ENCODE measurements around the gene KRTAP27-1.

KRTAP27-1 gene

GRCh38 chr21:30337276-30337744, at the start of gene KRTAP27-1:
Gene KRTAP27-1, minus strand, starts transcription at chr21:30337694. Its CDS starts 26 bp downstream, at chr21:30337668.
- DNase-seq, result no peak

- DNase-seq, result no peak
Observed at GRCh38 chr21:30382201-30382600, 44.7 kb upstream of the KRTAP27-1 start.

GRCh38 chr21:30372139-30372770, 34.8 kb upstream of the KRTAP27-1 start, which contains the start of gene KRTAP13-2:
Gene KRTAP13-2, minus strand, starts transcription at chr21:30372271. Its CDS starts 58 bp downstream, at chr21:30372213.
- DNase-seq, result no peak

- DNase-seq, result no peak
Observed at GRCh38 chr21:30355906-30356305, 18.4 kb upstream of the KRTAP27-1 start.

GRCh38 chr21:30354308-30355005, 17.0 kb upstream of the KRTAP27-1 start:
- DNase-seq, result no peak

- DNase-seq, result no peak
Observed at GRCh38 chr21:30351534-30351933, 14.0 kb upstream of the KRTAP27-1 start.

- DNase-seq, result peak; percentile 2
Observed at GRCh38 chr21:30349572-30349971, 12.1 kb upstream of the KRTAP27-1 start.

GRCh38 chr21:30348506-30348905, 11.0 kb upstream of the KRTAP27-1 start, which contains the start of gene KRTAP23-1:
Gene KRTAP23-1, minus strand, starts transcription at chr21:30348606. Its CDS starts 0 bp downstream, at chr21:30348606.
- DNase-seq, result no peak

GRCh38 chr21:30345014-30345413, 7.5 kb upstream of the KRTAP27-1 start:
- DNase-seq, result no peak

- DNase-seq, result peak; percentile 46
Observed at GRCh38 chr21:30340714-30341573, 3.5 kb upstream of the KRTAP27-1 start.

- DNase-seq, result no peak
Observed at GRCh38 chr21:30338717-30339116, 1.2 kb upstream of the KRTAP27-1 start.

- no peak for DNase-seq
Observed at GRCh38 chr21:30337772-30338171, 278 bp upstream of the KRTAP27-1 start.

GRCh38 chr21:30336596-30336995, 898 bp downstream of the KRTAP27-1 start:
- no peak for DNase-seq

GRCh38 chr21:30333736-30334135, 3.8 kb downstream of the KRTAP27-1 start:
- DNase-seq, result no peak

- no peak for DNase-seq
Observed at GRCh38 chr21:30332681-30333080, 4.8 kb downstream of the KRTAP27-1 start.

- no peak for DNase-seq
Observed at GRCh38 chr21:30329203-30329875, 8.2 kb downstream of the KRTAP27-1 start.

GRCh38 chr21:30326390-30326789, 11.1 kb downstream of the KRTAP27-1 start:
- no peak for DNase-seq

GRCh38 chr21:30320215-30320614, 17.3 kb downstream of the KRTAP27-1 start, which contains the start of gene KRTAP26-1:
Gene KRTAP26-1, minus strand, starts transcription at chr21:30320315. Its CDS starts 280 bp downstream, at chr21:30320035.
- DNase-seq, result no peak

- DNase-seq, result no peak
Observed at GRCh38 chr21:30315701-30316100, 21.8 kb downstream of the KRTAP27-1 start.

- peak; percentile 74 for DNase-seq
Observed at GRCh38 chr21:30306884-30307283, 30.6 kb downstream of the KRTAP27-1 start.

GRCh38 chr21:30305136-30305535, 32.4 kb downstream of the KRTAP27-1 start:
- DNase-seq, result no peak

GRCh38 chr21:30289215-30289614, 48.3 kb downstream of the KRTAP27-1 start, which contains the start of gene KRTAP25-1:
Gene KRTAP25-1, minus strand, starts transcription at chr21:30289514. Its CDS starts 24 bp downstream, at chr21:30289490.
- DNase-seq, result no peak
